Panc1 (cell line): ENCODE data around the gene FKBP14. TPM values are rescaled to one million over a fixed set of nuclear protein-coding genes. Genes with fewer than 3 reads are reported as not detected.

Experiments used
- ATAC-seq: fragments of 200-7000 bp; cut with Tn5 transposase; 2 replicates; pipeline ENCODE4 v1.9.1; 2020; ENCODE audit warnings: mild to moderate bottlenecking, moderate library complexity
- BruUV-seq: library from RNA; stranded (reverse); fragments of 400-500 nt; replicated peaks from 2 replicates; lab custom pipeline; 2021; lab: Mats Ljungman, UMichigan
- CTCF ChIA-PET: fragments of 300-600 bp; sonication (Branson Sonifier 250); formaldehyde crosslinking; loops from one replicate; lab custom pipeline; 2022; ENCODE audit warnings: antibody characterized with exemption; lab: Charles Lee
- POLR2A ChIA-PET: fragments of 300-600 bp; sonication (Branson Sonifier 250); formaldehyde crosslinking; loops from one replicate; lab custom pipeline; 2022; ENCODE audit warnings: antibody characterized with exemption; lab: Charles Lee
- DNase-seq: peaks from one replicate; pipeline ENCODE4 v3.0.0-alpha.2; 2010; ENCODE audit warnings: low read depth, low spot score
- H3K27ac ChIP-seq: 2 replicates; pipeline ENCODE4 v1.5.1; 2011; ENCODE audit warnings: mild to moderate bottlenecking, low read length, inconsistent platforms
- H3K27me3 ChIP-seq: fragments of 200-500 bp; sonication (Bioruptor generic); 2 replicates; pipeline ENCODE4 v1.6.0; 2014; ENCODE audit warnings: low read length, inconsistent platforms; ENCODE audit not compliant: control insufficient read depth, insufficient read depth
- H3K36me3 ChIP-seq: fragments of 200-500 bp; sonication (Bioruptor generic); 2 replicates; pipeline ENCODE4 v1.5.1; 2014; ENCODE audit warnings: inconsistent platforms, mild to moderate bottlenecking, low read length, moderate library complexity; ENCODE audit not compliant: control insufficient read depth, insufficient read depth
- H3K4me1 ChIP-seq: 2 replicates; pipeline ENCODE4 v1.5.1; 2011; ENCODE audit warnings: inconsistent platforms, mild to moderate bottlenecking, low read length, moderate library complexity; ENCODE audit not compliant: control insufficient read depth, insufficient read depth
- H3K4me3 ChIP-seq, 2 experiments: 2 replicates each; pipeline ENCODE4 v1.5.1; 2011 to 2012; ENCODE audit warnings: low read depth in 2 of 2, low read length in 2 of 2, mild to moderate bottlenecking in 2 of 2, inconsistent platforms in 1 of 2, moderate library complexity in 1 of 2
- H3K9me3 ChIP-seq: fragments of 200-500 bp; sonication (Bioruptor generic); 2 replicates; pipeline ENCODE4 v1.5.1; 2014; ENCODE audit warnings: low read depth, mild to moderate bottlenecking, inconsistent platforms, low read length, moderate library complexity; ENCODE audit not compliant: control insufficient read depth, insufficient read depth
- CTCF ChIP-seq: fragments of 450-650 bp; IDR thresholded peaks from 2 replicates; pipeline ENCODE4 v1.5.1; 2017; ENCODE audit warnings: mild to moderate bottlenecking
- POLR2AphosphoS5 ChIP-seq: IDR thresholded peaks from 2 replicates; pipeline ENCODE4 v1.6.1; 2012; ENCODE audit warnings: mild to moderate bottlenecking, low read depth, low read length, moderate library complexity
- REST ChIP-seq, 2 experiments: IDR thresholded peaks; 2 replicates each; pipeline ENCODE4 v1.6.1; 2011 to 2012; ENCODE audit warnings: low read depth in 2 of 2, control low read depth in 1 of 2, low read length in 1 of 2, mild to moderate bottlenecking in 1 of 2, moderate library complexity in 1 of 2; ENCODE audit not compliant: insufficient read depth in 1 of 2
- SIN3A ChIP-seq: IDR thresholded peaks from 2 replicates; pipeline ENCODE4 v1.6.1; 2012; ENCODE audit warnings: low read depth, mild to moderate bottlenecking, low read length, moderate library complexity, borderline replicate concordance; ENCODE audit not compliant: insufficient read depth
- TCF7L2 ChIP-seq: IDR thresholded peaks from 2 replicates; pipeline ENCODE4 v1.6.1; 2011; ENCODE audit warnings: mild to moderate bottlenecking, low read depth, low read length, inconsistent platforms
- in situ Hi-C: cut with HindIII; loops from 2 replicates; pipeline ENCODE4 v1.10.0; 2016; ENCODE audit warnings: low sequenced_read_pairs, low pct_unique_long_range_greater_than_20kb
- intact Hi-C: fragments of 100-400 bp; cut with micrococcal nuclease; formaldehyde crosslinking; loops from one replicate; pipeline ENCODE4 v1.10.0; 2022; ENCODE audit not compliant: unreplicated experiment
- total RNA-seq: library from RNA; stranded (reverse); gene quantifications from one replicate; pipeline ENCODE4 v1.2.1, GENCODE V29; 2021; ENCODE audit not compliant: unreplicated experiment

Gene FKBP14
- total RNA-seq, 1 experiment from 2014 or later, result 36.0 TPM

GRCh38 chr7:29968683-29969395 is 57.7 kb downstream of the FKBP14 start:
- CTCF ChIA-PET, result no interaction called here
- BruUV-seq, result no TSS peak
- intact Hi-C loops (no loop called here), in situ Hi-C loops (no loop called here)
- TF ChIP-seq TCF7L2, result no peak
- TF ChIP-seq REST (IDR thresholded peaks at IDR 0.05; ENCODE audit: insufficient read depth in 1 of 2, low read depth in 2 of 2, low read length in 1 of 2), result no peak
- TF ChIP-seq SIN3A, result no peak
- no peak for TF ChIP-seq CTCF
- TF ChIP-seq POLR2AphosphoS5, result no peak
- DNase-seq (no peak), ATAC-seq (no peak)
- POLR2A ChIA-PET, result no interaction called here
- H3K4me1 ChIP-seq, result peaks cover 6% of the 10 kb centered on the region; the same call in 1 of the 2 replicates
- no peak overlapping the region for H3K27ac ChIP-seq
- H3K36me3 ChIP-seq, result peaks cover 5% of the 10 kb centered on the region; the same call in 1 of the 2 replicates
- no peaks in the 10 kb centered on the region for H3K9me3 ChIP-seq
- H3K4me3 ChIP-seq, result no peak overlapping the region
- no peaks in the 10 kb centered on the region for H3K27me3 ChIP-seq

GRCh38 chr7:29965030-29965429 is 61.5 kb downstream of the FKBP14 start:
- Histone ChIP-seq H3K36me3 (peaks cover 5% of the 10 kb centered on the region; the same call in 1 of the 2 replicates), H3K27ac (no peak overlapping the region), H3K4me3 (no peak overlapping the region), H3K4me1 (peaks cover 6% of the 10 kb centered on the region; the same call in 1 of the 2 replicates), H3K9me3 (no peaks in the 10 kb centered on the region), H3K27me3 (no peaks in the 10 kb centered on the region)
- intact Hi-C loops, result no loop called here
- POLR2A ChIA-PET, result interaction anchor here (0.7 kb wide), 1 partner anchor 23 kb away, joined by 3 read pairs; no protein-coding TSS in a partner anchor
- no peak for DNase-seq
- ATAC-seq, result no peak
- CTCF ChIA-PET, result no interaction called here
- in situ Hi-C loops, result no loop called here
- BruUV-seq, result no TSS peak
- TF ChIP-seq TCF7L2 (no peak), SIN3A (no peak), REST (IDR thresholded peaks at IDR 0.05; ENCODE audit: insufficient read depth in 1 of 2, low read depth in 2 of 2, low read length in 1 of 2) (no peak), CTCF (no peak), POLR2AphosphoS5 (no peak)
